Endothelial cell of umbilical vein (primary cell): ENCODE data around the gene GFAP. TPM values are rescaled to one million over a fixed set of nuclear protein-coding genes. Genes with fewer than 3 reads are reported as not detected.

ENCODE experiments used
- BruUV-seq: library from RNA; stranded (reverse); fragments of 400-500 nt; replicated peaks from 2 replicates; lab custom pipeline; 2021; lab: Mats Ljungman, UMichigan
- CTCF ChIA-PET: fragments of 300-600, 350-600 bp; sonication (Branson Sonifier 250); formaldehyde crosslinking; loops from one replicate; lab custom pipeline; 2021; ENCODE audit warnings: antibody characterized with exemption, inconsistent platforms; lab: Charles Lee
- POLR2A ChIA-PET: fragments of 300-600, 350-600 bp; sonication (Branson Sonifier 250); formaldehyde crosslinking; loops from one replicate; lab custom pipeline; 2021; ENCODE audit warnings: antibody characterized with exemption, inconsistent platforms; lab: Charles Lee
- DNase-seq: peaks from one replicate; pipeline ENCODE4 v3.0.0-alpha.2; 2011; ENCODE audit warnings: low read depth, low spot score
- FAIRE-seq: peaks from 2 replicates; lab custom pipeline; 2011; peaks lifted over from hg19 to GRCh38; lab: Jason Lieb, UNC
- H2AFZ ChIP-seq: 2 replicates; pipeline ENCODE4 v1.6.0; 2012; ENCODE audit warnings: low read depth, low read length, control low read depth, inconsistent platforms
- H3K27ac ChIP-seq: 2 replicates; pipeline ENCODE4 v1.5.1; 2011; ENCODE audit warnings: low read depth, mild to moderate bottlenecking, control low read depth, low read length, moderate library complexity; ENCODE audit not compliant: insufficient read depth
- H3K27me3 ChIP-seq, 2 experiments: 2 replicates each; pipeline versions ENCODE4 v1.6.0 to v1.6.1; 2011; ENCODE audit warnings: low read length in 2 of 2, mixed read lengths in 1 of 2; ENCODE audit not compliant: control insufficient read depth in 2 of 2, insufficient read depth in 2 of 2
- H3K36me3 ChIP-seq, 2 experiments: 2 replicates in 1 of 2; 3 replicates in 1 of 2; pipeline ENCODE4 v1.5.1; 2011; ENCODE audit warnings: low read length in 2 of 2, mild to moderate bottlenecking in 1 of 2, moderate library complexity in 1 of 2; ENCODE audit not compliant: control insufficient read depth in 2 of 2, insufficient read depth in 2 of 2; ENCODE audit errors: extremely low read depth in 1 of 2
- H3K4me1 ChIP-seq: 3 replicates; pipeline ENCODE4 v1.5.1; 2011; ENCODE audit warnings: mild to moderate bottlenecking, low read length; ENCODE audit not compliant: control insufficient read depth, insufficient read depth; ENCODE audit errors: extremely low read depth
- H3K4me2 ChIP-seq: 2 replicates; pipeline ENCODE4 v1.6.1; 2011; ENCODE audit warnings: low read length, control low read depth, mixed read lengths; ENCODE audit not compliant: insufficient read depth
- H3K4me3 ChIP-seq, 3 experiments: fragments of 200-600 bp in 1 of 3; sonication (generic), shearing (Covaris generic) in 1 of 3; replicated peaks in 1 of 3; 2 replicates each; pipeline ENCODE4 v1.5.1; 2011 to 2016; ENCODE audit warnings: control low read depth in 3 of 3, low read length in 3 of 3, mild to moderate bottlenecking in 2 of 3, inconsistent platforms in 1 of 3, low read depth in 1 of 3, moderate library complexity in 1 of 3; ENCODE audit not compliant: insufficient read depth in 1 of 3
- H3K79me2 ChIP-seq: 2 replicates; pipeline ENCODE4 v1.6.0; 2012; ENCODE audit warnings: low read length, inconsistent platforms; ENCODE audit not compliant: control insufficient read depth, insufficient read depth
- H3K9ac ChIP-seq: replicated peaks from 2 replicates; pipeline ENCODE3; 2011; ENCODE audit warnings: low read length, control low read depth; ENCODE audit not compliant: insufficient read depth; ENCODE audit errors: extremely low read depth
- H3K9me1 ChIP-seq: replicated peaks from 3 replicates; pipeline ENCODE4 v1.6.0; 2011; ENCODE audit warnings: mild to moderate bottlenecking, low read length; ENCODE audit not compliant: control insufficient read depth, insufficient read depth; ENCODE audit errors: extremely low read depth
- H3K9me3 ChIP-seq: replicated peaks from 2 replicates; pipeline ENCODE4 v1.5.1; 2012; ENCODE audit warnings: low read length, inconsistent platforms; ENCODE audit not compliant: control insufficient read depth, insufficient read depth
- H4K20me1 ChIP-seq: replicated peaks from 2 replicates; pipeline ENCODE3; 2011; ENCODE audit warnings: mild to moderate bottlenecking, low read length; ENCODE audit not compliant: control insufficient read depth, insufficient read depth; ENCODE audit errors: extremely low read depth
- FOS ChIP-seq: IDR thresholded peaks from 2 replicates; pipeline ENCODE4 v1.6.1; 2011; ENCODE audit warnings: mild to moderate bottlenecking, low read length, moderate library complexity, borderline replicate concordance; ENCODE audit not compliant: insufficient read depth
- GATA2 ChIP-seq: IDR thresholded peaks from 2 replicates; pipeline ENCODE4 v1.7.0; 2011; ENCODE audit warnings: low read depth, mild to moderate bottlenecking, moderate library complexity, mixed read lengths, low read length; ENCODE audit not compliant: insufficient read length, insufficient read depth
- JUN ChIP-seq: IDR thresholded peaks from 2 replicates; pipeline ENCODE4 v1.6.1; 2011; ENCODE audit warnings: borderline replicate concordance, low read depth; ENCODE audit not compliant: insufficient read length, insufficient read depth
- MYC ChIP-seq: IDR thresholded peaks from one replicate; pipeline ENCODE4 v1.6.1; 2011; ENCODE audit warnings: mild to moderate bottlenecking, low read depth, low read length
- POLR2AphosphoS5 ChIP-seq: IDR thresholded peaks from 2 replicates; pipeline ENCODE4 v1.6.1; 2012; ENCODE audit warnings: low read depth, mild to moderate bottlenecking, control low read depth, low read length, moderate library complexity; ENCODE audit not compliant: insufficient read depth
- dilution Hi-C: fragments of 300-500 bp; cut with MboI; formaldehyde crosslinking; loops from one replicate; pipeline ENCODE4 v1.15.0; 2019; ENCODE audit warnings: low sequenced_read_pairs; ENCODE audit not compliant: extremely low pct_ligation_motif_present
- intact Hi-C: fragments of 100-400 bp; cut with micrococcal nuclease; formaldehyde crosslinking; loops from one replicate; pipeline ENCODE4 v1.10.0; 2022
- polyA plus RNA-seq, 4 experiments: library from polyadenylated mRNA; depleted of rRNA in 3 of 4; stranded (reverse) in 3 of 4; unstranded in 1 of 4; fragments of >200 nt; gene quantifications; 2 replicates each; pipeline versions ENCODE4 v1.2.1 to v1.2.3, GENCODE V29; 2011 to 2012; ENCODE audit warnings: missing spikeins in 1 of 4
- total RNA-seq: library from RNA; stranded (reverse); gene quantifications from 2 replicates; pipeline ENCODE4 v1.2.3, GENCODE V29; 2021
- TF ChIP-seq, protein P1 (sequence below), 2 donors: IDR thresholded peaks; 1 replicate in 1 of 2; 2 replicates in 1 of 2; pipeline ENCODE4 v1.5.1; 2011; ENCODE audit warnings: low read length in 2 of 2, mild to moderate bottlenecking in 2 of 2, moderate library complexity in 2 of 2, control low read depth in 1 of 2, inconsistent platforms in 1 of 2, low read depth in 1 of 2; ENCODE audit not compliant: insufficient read depth in 1 of 2; ENCODE audit errors: extremely low read depth in 1 of 2
- TF ChIP-seq, protein P2 (sequence below): IDR thresholded peaks from 2 replicates; pipeline ENCODE4 v1.6.1; 2011; ENCODE audit not compliant: insufficient read depth, insufficient read length

GFAP gene
- total and polyA plus RNA-seq, 2 donors (not counting 3 experiments of a cell fraction or from before 2014, with no cell fraction given): 0.07 to 0.42 TPM

DNA sequence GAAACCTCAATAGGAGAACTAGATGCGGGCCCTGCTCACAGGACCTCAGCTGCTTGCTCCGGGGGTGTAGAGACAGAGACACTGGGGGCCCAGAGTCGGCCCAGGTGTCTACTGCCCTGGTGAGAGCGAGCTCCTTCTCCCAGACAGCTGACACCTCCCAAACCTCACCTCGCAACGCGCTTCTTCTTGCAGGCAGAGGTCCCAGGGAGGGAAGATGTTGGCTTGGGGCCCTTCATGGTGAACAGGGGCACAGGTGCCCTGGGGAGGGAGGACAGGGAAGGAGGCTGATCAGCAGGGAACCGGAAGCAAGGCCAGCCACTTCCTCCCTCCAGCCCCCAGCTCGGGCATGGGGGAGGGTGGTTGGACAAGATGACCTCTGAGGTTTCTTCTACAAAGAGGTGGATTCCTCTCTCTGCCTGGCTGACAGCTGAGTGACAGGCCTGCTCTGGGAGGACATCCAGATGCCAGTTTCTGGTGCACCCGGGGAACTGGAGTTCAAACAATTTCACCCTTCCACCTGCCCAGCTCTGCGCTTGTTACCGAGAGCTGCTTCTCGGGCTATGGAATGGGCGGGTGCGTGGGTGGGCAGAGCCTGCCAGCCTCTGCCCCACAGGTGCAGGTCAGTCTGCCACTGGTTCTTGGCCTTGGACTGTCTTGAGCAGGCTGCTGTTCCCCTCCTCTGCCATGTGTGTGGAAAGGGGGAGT lies 11.7 kb upstream of the GFAP start:
- CTCF ChIA-PET: interaction anchor here (1.0 to 1.8 kb wide), 4 partner anchors 19 to 209 kb away, joined by 3 to 6 read pairs (median 3); partner anchors contain the start of gene ACBD4
- Histone ChIP-seq H3K27ac (no peak overlapping the region), H3K4me3 (no peak overlapping the region), H3K9me3 (no peaks in the 10 kb centered on the region), H2AFZ (no peak overlapping the region), H4K20me1 (no peaks in the 10 kb centered on the region), H3K9me1 (no peaks in the 10 kb centered on the region), H3K4me2 (no peak overlapping the region), H3K4me1 (no peaks in the 10 kb centered on the region), H3K9ac (no peak overlapping the region), H3K79me2 (no peaks in the 10 kb centered on the region), H3K27me3 (no peaks in the 10 kb centered on the region), H3K36me3 (peaks cover 14 to 16% of the 10 kb centered on the region in 2 experiments)
- DNase-seq: no peak
- TF ChIP-seq, protein P1, sequence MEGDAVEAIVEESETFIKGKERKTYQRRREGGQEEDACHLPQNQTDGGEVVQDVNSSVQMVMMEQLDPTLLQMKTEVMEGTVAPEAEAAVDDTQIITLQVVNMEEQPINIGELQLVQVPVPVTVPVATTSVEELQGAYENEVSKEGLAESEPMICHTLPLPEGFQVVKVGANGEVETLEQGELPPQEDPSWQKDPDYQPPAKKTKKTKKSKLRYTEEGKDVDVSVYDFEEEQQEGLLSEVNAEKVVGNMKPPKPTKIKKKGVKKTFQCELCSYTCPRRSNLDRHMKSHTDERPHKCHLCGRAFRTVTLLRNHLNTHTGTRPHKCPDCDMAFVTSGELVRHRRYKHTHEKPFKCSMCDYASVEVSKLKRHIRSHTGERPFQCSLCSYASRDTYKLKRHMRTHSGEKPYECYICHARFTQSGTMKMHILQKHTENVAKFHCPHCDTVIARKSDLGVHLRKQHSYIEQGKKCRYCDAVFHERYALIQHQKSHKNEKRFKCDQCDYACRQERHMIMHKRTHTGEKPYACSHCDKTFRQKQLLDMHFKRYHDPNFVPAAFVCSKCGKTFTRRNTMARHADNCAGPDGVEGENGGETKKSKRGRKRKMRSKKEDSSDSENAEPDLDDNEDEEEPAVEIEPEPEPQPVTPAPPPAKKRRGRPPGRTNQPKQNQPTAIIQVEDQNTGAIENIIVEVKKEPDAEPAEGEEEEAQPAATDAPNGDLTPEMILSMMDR (IDR thresholded peaks at IDR 0.05; ENCODE audit: extremely low read depth in 1 of 2, insufficient read depth in 1 of 2, low read depth in 1 of 2, low read length in 2 of 2): no peak
- no peak for TF ChIP-seq GATA2
- no peak for TF ChIP-seq POLR2AphosphoS5
- TF ChIP-seq FOS: no peak
- TF ChIP-seq MYC: no peak
- TF ChIP-seq, protein P2, sequence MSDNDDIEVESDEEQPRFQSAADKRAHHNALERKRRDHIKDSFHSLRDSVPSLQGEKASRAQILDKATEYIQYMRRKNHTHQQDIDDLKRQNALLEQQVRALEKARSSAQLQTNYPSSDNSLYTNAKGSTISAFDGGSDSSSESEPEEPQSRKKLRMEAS: no peak
- TF ChIP-seq JUN: no peak
- intact Hi-C loops: no loop called here
- POLR2A ChIA-PET: interaction anchor here (0.6 kb wide), 1 partner anchor 116 kb away, joined by 3 read pairs; no protein-coding TSS in a partner anchor
- BruUV-seq: no TSS peak
- dilution Hi-C loops: no loop called here
- no peak for FAIRE-seq
